HG02798 (cell line): ENCODE measurements around the gene DGCR2.
"Not testable (repeated sequence)": the region's sequence is repeated elsewhere in the genome, so short reads cannot be mapped to it uniquely, and the experiment has no call there.

Experiments
- ATAC-seq: cut with Tn5 transposase; IDR thresholded peaks from one replicate; pipeline ENCODE4 v1.9.1; 2021; ENCODE audit warnings: mild to moderate bottlenecking; ENCODE audit not compliant: unreplicated experiment, poor library complexity

Gene DGCR2

DNA sequence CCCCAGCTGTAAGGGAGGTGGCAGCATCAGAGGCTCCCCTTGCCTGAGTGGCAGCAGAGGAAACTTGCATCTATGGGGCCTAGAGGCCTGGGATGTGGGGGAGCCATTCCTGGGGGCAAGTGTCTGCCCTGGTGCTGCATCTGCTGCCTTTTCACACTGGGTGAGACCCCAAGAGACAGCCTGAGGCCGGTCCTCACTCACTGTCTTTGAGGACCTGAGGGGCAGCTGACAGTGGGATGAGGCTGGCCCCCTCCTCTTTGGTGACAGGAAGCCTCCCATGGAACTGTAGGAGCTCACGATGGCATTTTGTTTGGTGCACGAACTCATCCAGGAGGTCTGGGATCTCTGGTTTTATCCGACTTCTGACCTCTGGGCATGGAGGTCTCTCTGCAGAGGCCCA is 104.0 kb downstream of the DGCR2 start:
- ATAC-seq = no peak

DNA sequence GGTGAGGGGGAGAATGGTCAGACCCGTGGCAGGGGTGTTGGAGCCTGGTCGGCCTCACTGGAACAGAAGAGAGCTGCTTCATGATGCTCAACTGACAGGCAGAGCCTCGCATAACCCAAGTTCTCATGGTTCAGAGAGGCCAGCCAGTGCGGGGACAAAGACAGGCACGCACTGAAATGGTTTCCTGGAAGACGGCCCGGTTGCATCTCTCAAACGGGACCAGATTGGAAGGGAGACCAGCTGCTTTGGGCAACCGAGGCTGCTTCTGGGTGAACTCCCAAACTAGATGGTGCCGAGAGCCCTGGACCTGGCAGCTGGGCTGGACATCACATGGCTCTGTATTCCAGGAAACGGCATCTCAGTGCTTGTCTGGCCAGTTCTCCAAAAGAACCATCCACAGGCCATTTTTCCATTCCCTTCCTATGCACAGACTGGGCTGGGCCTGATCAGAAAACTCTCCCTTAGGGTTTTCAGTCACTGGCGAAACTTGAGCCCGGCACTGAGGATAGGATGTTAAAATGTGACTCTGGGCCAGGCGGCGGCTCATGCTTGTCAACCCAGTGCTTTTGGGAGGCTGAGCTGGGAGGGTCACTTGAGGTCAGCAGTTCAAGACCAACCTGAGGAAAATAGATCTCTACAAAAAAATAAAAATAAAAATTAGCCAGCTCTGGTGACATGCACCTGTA is 106.0 kb downstream of the DGCR2 start:
- no peak for ATAC-seq

DNA sequence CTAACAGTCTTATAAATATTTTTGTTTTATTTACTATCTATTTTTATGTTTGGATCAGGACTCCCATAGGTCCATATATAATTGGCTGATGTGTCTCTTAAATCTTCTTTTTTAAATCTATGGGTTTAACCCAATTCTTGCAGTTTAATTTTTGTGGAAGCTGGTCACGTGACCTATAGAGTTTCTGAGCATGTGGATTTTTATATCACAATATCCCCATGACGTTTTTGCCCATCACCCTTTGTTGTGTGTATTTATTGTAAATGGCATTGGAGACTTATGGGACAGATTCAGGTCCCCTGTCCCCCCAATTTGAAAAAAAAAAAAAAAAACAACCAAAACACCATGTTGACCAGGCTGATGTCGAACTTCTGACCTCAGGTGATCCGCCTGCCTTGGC is 107.3 kb downstream of the DGCR2 start:
- no peak for ATAC-seq

DNA sequence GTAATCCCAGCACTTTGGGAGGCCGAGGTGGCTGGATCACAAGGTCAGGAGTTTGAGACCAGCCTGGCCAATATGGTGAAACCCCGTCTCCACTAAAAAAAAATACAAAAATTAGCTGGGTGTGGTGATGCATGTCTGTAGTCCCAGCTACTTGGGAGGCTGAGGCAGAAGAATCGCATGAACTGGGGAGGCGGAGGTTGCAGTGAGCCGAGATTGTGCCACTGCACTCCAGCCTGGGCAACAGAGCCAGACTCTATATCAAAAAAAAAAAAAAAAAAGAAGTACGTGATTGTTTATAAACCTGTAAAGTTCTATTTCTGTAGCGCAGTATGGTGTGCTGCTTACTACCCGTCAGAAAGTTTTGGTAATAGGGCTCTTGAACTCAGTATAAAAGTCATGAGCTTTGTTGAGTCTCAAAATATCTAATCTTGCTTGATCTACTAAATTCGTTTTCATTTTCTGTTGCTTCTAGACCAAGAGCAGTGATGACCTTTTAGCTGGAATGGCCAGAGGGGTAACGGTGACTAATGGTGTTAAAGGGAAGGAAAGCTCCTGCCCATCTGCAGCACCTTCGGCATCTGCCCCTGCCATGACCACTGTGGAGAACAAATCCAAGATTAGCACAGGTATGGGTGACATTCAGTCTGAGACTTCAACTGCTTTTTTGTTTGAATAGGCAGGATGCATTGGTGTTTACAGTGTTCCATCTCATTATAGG is 108.2 kb downstream of the DGCR2 start:
- not testable (repeated sequence) for ATAC-seq

DNA sequence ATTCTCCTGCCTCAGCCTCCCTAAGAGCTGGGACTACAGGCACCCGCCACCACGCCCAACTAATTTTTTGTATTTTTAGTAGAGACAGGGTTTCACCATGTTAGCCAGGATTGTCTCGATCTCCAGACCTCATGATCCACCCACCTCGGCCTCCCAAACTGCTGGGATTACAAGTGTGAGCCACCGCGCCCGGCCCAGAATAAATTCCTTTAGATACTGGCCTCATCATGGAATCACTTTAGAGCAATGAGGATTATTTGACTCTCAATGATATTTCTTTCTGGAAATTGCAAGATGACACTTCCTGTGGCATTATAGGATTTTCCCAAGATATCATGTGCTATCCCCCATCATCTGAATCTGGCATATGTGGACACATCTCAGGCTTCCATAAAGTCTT is 108.8 kb downstream of the DGCR2 start:
- not testable (repeated sequence) for ATAC-seq

DNA sequence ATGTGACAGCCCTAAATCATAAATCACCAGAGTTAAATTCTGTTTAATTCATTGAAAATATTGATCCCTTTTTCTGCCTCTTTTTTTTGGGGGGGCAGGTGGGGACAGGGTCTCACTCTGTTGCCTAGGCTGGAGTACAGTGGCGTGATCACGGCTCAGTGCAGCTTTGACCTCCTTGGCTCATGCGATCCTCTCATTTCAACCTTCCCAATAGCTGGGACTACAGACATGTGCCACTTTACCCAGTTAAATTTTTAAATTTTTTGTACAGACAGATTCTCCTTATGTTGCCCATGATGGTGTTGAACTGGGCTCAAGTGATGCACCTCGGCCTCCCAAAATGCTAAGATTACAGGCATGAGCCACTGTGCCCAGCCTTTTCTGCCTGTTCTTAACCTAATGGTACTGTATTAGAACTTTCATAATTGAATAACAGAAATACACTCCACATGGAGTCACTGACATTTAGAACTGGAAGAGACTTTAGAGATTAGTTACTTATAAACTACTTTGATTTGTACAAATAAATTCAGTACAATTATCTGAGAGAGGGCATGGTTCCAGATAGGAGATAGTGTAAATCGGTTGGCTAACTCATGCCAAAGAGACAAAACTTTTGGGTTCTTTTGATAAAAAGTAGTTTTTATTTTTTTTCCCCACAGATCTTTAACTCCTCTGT is 109.8 kb downstream of the DGCR2 start:
- no peak for ATAC-seq

DNA sequence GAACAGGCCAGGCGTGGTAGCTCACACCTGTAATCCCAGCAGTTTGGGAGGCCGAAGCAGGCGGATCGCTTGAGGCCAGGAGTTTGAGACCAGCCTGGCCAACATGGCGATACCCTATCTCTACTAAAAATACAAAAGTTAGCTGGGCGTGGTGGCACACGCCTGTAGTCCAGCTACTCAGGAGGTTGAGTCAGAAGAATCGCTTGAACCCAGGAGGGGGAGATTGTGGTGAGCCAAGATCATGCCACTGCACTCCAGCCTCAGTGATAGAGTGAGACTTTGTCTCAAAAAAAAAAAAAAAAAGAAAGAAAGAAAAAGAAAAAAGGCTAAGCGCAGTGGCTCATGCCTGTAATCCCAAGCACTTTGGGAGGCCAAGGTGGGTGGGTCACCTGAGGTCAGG is 110.6 kb downstream of the DGCR2 start:
- not testable (repeated sequence) for ATAC-seq

DNA sequence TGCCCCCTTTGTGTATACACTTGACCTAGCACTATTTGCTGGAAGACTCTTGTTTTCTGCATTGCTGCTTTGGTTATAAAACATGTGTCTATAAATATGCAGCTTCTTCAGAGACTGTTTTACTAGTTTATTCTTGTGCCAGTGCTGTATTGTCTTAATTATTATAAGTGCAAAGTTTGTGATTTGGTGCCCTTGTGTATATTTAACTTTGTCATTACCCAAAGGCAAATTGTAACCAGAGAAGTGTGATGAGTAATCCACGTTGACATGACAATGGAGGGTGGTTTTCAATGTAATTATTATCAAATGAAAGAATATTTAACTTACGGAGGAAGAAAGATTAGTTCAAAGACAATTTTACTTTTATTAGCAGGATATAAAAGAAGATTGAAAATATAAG is 111.1 kb downstream of the DGCR2 start:
- ATAC-seq = no peak

DNA sequence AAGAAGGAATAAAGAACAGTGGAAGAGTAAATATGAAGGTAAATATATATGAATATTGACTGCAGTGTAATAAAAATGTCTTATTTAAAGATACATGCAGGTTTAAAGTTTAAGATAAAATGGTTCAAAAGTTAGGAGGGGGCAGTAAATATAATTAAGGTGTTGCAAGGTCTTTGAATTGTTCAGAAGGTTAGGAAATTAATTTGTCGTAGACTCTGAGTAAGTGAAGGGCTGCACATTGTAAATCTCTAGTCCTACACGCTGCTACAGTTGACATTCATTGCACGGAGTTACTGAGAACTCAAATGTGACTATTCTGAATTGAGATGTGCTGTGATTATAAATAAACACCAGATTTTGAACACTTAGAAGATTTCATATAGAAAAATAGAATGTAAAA is 116.3 kb downstream of the DGCR2 start:
- ATAC-seq = no peak

DNA sequence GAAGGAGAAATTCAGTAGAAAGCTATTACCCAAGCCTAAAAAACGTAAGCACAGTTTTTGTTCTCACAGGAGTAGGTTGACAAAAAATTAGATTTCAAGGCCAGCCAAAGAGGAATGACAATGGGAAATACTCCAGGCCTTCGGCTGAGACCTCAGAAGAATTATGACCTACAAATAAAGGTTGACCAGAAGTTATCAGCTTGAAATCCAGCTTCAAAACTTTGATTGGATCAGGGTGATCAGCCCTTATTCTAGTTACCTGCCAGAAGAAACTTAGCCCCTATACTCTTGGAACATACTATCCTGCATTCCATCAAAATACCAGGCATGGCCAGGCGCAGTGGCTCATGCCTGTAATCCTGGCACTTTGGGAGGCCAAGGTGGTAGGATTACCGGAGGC is 117.7 kb downstream of the DGCR2 start:
- no peak for ATAC-seq

DNA sequence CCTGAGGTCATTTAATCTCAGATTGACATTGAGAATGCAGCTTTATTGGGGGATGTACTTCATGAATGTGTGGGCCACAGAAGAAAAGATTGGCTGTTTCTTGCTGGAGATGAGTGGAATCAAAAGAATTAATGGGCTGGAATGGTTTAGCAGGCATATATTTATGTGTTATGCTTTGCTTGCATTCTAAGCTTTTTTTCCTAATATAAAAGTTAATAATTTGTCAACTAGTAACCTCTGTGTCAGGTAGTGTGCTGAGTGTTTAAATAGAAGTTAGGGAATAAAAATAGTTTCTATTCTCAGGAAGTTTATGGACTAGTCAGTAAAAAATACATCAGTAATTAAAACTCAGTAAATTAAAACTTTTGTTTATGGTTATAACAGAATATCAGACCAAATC is 118.7 kb downstream of the DGCR2 start:
- no peak for ATAC-seq

DNA sequence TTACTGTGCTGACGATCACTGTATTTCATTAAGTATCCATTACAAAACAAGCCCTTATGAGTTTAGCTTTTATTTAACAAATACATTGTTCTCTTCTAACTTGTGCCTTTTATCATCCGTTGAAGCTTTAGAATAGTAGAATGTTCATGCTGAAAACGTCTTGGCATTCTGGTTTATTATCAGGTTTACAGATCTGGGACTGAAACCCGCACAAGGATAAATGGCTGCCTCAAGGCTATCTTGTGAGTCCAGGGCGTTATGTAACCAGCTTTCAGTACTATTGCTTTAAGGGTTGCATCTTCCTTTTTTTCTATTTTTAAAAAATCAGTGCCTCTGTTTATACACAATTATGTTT is 119.6 kb downstream of the DGCR2 start:
- ATAC-seq = no peak

DNA sequence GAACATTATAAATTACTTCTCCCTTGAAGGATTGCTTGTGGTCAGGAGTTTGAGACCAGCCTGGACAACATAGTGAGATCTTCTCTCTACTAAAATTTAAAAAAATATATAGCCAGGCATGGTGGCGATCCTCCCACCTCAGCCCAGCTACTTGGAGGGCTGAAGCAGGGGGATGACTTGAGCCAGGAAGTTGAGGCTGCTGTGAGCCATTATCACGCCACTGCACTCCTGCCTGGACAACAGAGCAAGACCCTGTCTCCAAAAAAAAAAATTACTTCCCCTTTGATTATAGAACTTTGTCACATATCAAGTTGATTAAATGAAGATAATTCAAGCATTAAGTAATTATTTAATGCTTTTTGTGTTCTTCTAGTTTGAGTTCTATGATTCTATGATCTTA is 121.0 kb downstream of the DGCR2 start:
- no peak for ATAC-seq

DNA sequence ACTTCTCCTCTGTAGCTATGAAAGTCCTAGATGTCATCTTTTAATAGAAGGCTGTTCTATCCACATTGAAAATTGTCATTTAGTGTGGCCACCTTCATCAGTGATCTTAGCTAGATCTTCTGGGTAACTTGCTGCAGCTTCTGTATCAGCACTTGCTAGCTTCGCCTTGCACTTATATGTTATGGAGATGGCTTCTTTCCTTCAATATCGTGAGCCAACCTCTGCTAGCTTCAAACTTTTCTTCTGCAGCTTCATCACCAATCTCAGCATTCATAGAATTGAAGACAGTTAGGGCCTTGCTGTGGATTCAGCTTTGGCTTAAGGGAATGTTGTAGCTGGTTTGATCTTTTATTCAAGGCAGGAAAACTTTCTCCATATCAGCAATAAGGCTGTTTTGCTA is 122.1 kb downstream of the DGCR2 start:
- not testable (repeated sequence) for ATAC-seq

DNA sequence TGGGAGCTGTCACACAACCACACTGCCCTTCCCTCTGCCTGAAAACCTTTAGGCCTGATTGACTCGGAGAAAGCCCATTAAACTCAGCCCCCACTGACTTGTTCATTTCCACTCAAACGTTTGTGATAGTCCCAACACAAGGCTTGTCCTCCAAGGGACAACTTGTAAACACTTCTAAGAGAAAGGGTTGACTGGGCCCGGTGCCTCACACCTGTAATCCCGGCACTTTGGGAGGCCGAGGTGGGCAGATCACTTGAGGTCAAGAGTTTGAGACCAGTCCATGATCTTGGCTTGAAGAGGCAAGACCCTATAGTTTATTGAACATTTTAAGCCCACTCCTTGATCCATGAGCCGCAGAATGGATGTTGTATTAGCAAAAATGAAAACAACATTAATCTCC is 122.8 kb downstream of the DGCR2 start:
- ATAC-seq = no peak

DNA sequence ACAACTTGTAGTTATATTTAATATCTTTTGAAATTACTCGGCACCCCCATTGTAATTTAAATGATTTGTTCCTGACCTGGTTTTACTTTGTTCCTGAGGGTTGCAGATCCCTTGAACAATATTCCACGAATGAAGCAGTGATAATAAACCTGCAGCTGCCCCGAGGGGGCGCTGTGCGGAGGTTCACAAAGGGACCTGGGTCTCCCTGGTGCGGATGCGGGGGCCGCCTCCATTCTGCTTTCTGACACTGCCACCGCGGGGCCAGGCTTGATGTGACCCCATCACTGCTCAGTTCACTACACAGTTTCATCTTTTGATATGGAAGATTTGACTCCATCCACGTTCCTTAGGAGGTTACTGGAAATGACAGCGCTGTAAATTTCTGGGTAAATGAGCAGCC is 123.2 kb downstream of the DGCR2 start:
- no peak for ATAC-seq

DNA sequence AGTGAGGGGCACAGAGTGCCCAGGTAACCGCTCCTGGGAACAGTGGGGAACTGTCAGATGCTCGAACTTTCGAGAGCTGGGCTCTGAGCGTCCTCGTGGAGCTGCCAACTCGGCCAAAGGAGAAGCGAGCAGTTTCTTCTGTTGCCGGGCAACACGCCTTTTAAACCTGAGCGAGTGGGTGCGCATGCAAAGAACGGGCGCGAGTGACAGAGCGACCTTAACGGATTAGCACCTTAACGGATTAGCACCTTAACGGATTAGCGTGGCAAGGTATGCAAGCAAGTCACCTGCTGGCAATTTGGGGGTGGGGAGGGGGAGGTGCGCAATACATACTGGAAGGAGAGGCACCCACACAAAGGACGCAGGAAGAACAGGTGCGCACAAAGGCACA is 124.3 kb downstream of the DGCR2 start:
- ATAC-seq = no peak

DNA sequence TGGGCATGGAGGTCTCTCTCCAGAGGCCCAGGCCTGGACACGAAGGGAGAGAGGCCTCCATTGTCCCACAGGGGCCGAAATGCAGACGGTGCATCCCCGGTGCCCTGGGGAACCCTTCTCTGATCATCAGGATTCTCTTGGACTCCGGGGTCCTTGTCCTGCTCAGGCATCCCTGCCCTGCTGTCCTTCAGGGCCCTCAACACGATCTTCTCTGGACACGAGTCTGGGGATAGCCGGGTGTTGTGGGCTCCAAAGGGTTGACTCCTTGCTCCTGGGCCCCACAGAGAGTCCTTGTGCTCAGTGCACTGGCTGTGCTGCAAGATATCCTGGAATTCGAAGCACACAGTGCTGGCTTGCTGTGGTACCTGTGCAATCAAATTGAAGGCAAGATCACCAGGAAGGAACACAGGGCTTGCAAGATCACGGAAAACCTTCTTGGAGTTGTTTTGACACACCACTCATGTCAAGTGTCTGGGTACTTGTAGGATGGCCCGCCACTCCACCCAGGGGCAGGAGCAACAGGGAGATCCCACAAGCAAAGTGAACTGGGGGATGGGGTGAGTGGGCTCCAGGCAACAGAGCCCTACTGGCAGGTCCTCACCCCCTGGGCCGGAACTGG is 124.8 kb downstream of the DGCR2 start:
- no peak for ATAC-seq

DNA sequence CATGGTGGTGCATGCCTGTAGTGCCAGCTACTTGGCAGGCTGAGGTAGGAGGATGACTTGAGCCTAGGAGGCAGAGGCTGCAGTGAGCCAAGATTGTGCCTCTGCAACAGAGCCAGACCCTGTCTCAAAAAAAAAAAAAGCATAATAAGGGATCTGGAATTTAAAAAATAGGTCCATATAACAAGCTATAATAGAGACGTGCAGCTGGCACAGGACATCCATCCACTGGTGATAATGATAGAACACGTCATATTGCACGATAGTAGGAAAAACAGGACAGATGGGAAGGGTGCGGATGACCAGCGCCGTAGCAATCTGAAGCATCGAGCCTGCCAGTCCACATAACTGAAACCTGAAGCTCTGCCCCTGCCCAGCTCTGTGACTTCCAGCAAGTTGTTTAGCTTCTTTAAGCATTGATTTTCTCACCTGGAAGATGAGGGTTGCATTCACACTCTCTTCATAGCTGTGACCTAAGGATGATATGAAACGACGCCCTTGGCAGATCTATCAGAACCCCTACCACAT is 125.8 kb downstream of the DGCR2 start:
- ATAC-seq = no peak

DNA sequence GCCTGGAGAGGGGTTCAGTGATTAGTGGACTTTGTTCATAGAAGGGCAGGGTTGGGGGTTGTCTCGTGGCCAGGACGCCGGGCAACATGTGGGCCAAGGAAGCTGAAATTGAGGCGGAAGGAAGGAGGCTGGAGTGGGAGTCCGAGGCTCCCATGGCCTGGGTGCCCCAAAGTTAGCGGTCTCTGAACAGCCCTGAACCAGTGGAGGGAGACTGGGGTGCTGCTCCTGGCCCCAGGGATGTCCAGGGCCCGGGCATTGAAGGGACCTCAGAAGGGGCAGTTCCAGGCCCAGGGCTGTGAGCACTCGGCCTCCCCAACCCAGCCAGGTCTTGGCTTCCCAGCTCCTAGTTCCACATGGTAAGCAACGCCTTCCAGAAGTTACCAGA is 126.9 kb downstream of the DGCR2 start:
- ATAC-seq = no peak

DNA sequence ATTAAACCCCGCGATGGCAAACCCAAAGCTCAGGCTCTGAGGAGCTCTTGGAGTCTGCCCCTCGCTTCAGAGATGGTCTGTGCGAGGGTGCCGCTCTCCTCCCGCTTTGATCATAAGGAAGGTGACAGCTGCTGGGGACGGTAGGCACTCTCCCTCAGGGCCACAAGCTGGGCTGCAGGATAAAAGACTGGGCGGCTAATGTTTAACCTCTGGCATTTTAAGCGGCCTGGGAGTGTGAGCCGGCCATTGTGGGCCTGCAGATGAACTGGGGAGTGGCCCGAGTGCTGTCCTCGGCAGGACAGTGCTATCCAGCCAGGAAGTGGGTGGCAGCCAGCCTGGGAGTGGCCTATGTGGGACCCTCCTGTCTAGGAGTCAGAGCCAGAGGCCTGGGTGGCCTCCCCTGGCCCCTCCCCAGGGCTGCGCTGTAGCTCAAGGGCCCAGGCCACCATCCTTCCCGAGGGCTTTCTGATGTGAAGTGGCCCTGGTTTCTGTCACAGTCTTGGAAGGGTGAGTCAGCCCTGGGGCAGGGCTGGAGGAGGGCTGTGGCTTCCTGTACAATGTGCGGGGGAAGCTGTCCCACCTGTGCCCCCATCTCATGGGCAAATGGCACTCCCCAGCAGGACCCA is 127.4 kb downstream of the DGCR2 start:
- ATAC-seq = no peak
